Bronchial epithelial cell (primary cell): ENCODE data around the gene CXCL9. TPM values are rescaled to one million over a fixed set of nuclear protein-coding genes. Genes with fewer than 3 reads are reported as not detected.

ENCODE experiments used
- DNase-seq: peaks from one replicate; pipeline ENCODE4 v3.0.0-alpha.2; 2010; ENCODE audit warnings: low read depth
- FAIRE-seq: peaks from 2 replicates; lab custom pipeline; 2011; peaks lifted over from hg19 to GRCh38; lab: Jason Lieb, UNC
- H3K27me3 ChIP-seq: 2 replicates; pipeline ENCODE4 v1.5.1; 2011; ENCODE audit warnings: low read length; ENCODE audit not compliant: control insufficient read depth, insufficient read depth
- H3K36me3 ChIP-seq: 2 replicates; pipeline ENCODE4 v1.5.1; 2011; ENCODE audit warnings: low read length; ENCODE audit not compliant: control insufficient read depth, insufficient read depth
- H3K4me3 ChIP-seq: 2 replicates; pipeline ENCODE4 v1.5.1; 2011; ENCODE audit warnings: mild to moderate bottlenecking, low read depth, low read length, control low read depth
- CTCF ChIP-seq: IDR thresholded peaks from 2 replicates; pipeline ENCODE4 v1.5.1; 2011; ENCODE audit warnings: mild to moderate bottlenecking, moderate library complexity, low read length, control low read depth, inconsistent platforms; ENCODE audit not compliant: insufficient read depth, severe bottlenecking
- total RNA-seq: library from RNA; depleted of rRNA; stranded (reverse); fragments of >200 nt; gene quantifications from 2 replicates; pipeline ENCODE4 v1.2.1, GENCODE V29; 2014

CXCL9 gene
- total RNA-seq, 1 donor from 2014 or later: not detected

GRCh38 chr4:76036855-76037254, 29.5 kb upstream of the CXCL9 start:
- H3K27me3 ChIP-seq: no peaks in the 10 kb centered on the region
- DNase-seq (no peak), FAIRE-seq (no peak)
- no peaks in the 10 kb centered on the region for H3K36me3 ChIP-seq
- TF ChIP-seq CTCF: no peak
- no peak overlapping the region for H3K4me3 ChIP-seq

- peak; percentile 62 for DNase-seq
- FAIRE-seq: no peak
- no peaks in the 10 kb centered on the region for H3K27me3 ChIP-seq
- TF ChIP-seq CTCF: no peak
- no peaks in the 10 kb centered on the region for H3K36me3 ChIP-seq
- H3K4me3 ChIP-seq: no peak within 1 kb of the TSS
These were observed 28.6 kb upstream of the CXCL9 start, which contains the start of gene CXCL11 for GRCh38 chr4:76035799-76036380. TSS of gene CXCL11 (minus strand) at chr4:76036070. CDS start at chr4:76035987, 83 bp downstream.

GRCh38 chr4:76035141-76035540, 27.8 kb upstream of the CXCL9 start:
- H3K36me3 ChIP-seq: no peaks in the 10 kb centered on the region
- DNase-seq (no peak), FAIRE-seq (no peak)
- TF ChIP-seq CTCF: no peak
- H3K4me3 ChIP-seq: no peak overlapping the region
- H3K27me3 ChIP-seq: no peaks in the 10 kb centered on the region

GRCh38 chr4:76029300-76029699, 22.0 kb upstream of the CXCL9 start:
- Histone ChIP-seq H3K27me3 (no peaks in the 10 kb centered on the region), H3K4me3 (no peak overlapping the region), H3K36me3 (no peaks in the 10 kb centered on the region)
- no peak for TF ChIP-seq CTCF
- no peak for DNase-seq
- FAIRE-seq: no peak

- TF ChIP-seq CTCF: no peak
- DNase-seq: no peak
- Histone ChIP-seq H3K27me3 (no peaks in the 10 kb centered on the region), H3K4me3 (no peak overlapping the region), H3K36me3 (no peaks in the 10 kb centered on the region)
- FAIRE-seq: no peak
These were observed 21.0 kb upstream of the CXCL9 start for GRCh38 chr4:76028350-76028765.

- TF ChIP-seq CTCF: no peak
- no peak overlapping the region for H3K4me3 ChIP-seq
- H3K27me3 ChIP-seq: no peaks in the 10 kb centered on the region
- no peaks in the 10 kb centered on the region for H3K36me3 ChIP-seq
- no peak for DNase-seq
- FAIRE-seq: no peak
These were observed 16.8 kb upstream of the CXCL9 start for GRCh38 chr4:76024065-76024464.
